ENCODE measurements around the gene PCDHA11.
A peak's percentile ranks its signal among the peaks of the same experiment; 100 is the strongest.

DNA sequence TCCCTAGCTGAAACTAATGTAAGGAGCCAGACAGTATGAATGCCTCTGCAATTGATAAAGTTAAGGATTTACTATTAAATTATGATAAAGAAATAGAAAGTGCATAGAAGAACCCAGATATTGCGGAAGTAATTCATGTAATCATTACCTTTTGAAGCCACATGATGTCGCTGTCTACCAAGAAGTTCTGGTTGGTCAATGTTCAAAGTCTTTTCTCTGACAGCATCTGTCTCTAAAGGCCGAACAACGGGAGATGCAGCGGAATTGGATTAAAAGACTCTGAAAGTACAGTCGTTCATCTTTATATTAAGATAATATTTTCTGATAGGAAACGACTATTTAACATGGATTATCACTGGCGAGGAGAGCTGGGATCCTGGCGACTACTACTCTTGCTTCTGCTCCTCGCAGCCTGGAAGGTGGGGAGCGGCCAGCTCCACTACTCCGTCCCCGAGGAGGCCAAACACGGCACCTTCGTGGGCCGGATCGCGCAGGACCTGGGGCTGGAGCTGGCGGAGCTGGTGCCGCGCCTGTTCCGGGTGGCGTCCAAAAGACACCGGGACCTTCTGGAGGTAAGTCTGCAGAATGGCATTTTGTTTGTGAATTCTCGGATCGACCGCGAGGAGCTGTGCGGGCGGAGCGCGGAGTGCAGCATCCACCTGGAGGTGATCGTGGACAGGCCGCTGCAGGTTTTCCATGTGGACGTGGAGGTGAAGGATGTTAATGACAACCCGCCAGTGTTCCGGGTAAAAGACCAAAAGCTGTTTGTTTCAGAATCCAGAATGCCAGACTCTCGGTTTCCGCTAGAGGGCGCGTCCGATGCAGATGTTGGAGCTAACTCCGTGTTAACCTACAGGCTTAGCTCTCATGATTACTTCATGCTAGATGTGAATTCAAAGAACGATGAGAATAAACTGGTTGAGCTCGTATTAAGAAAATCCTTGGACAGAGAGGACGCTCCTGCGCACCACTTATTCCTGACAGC, 27.5 kb upstream of the PCDHA11 start, which contains the start of gene PCDHA8:
- TF ChIP-seq, protein P1, sequence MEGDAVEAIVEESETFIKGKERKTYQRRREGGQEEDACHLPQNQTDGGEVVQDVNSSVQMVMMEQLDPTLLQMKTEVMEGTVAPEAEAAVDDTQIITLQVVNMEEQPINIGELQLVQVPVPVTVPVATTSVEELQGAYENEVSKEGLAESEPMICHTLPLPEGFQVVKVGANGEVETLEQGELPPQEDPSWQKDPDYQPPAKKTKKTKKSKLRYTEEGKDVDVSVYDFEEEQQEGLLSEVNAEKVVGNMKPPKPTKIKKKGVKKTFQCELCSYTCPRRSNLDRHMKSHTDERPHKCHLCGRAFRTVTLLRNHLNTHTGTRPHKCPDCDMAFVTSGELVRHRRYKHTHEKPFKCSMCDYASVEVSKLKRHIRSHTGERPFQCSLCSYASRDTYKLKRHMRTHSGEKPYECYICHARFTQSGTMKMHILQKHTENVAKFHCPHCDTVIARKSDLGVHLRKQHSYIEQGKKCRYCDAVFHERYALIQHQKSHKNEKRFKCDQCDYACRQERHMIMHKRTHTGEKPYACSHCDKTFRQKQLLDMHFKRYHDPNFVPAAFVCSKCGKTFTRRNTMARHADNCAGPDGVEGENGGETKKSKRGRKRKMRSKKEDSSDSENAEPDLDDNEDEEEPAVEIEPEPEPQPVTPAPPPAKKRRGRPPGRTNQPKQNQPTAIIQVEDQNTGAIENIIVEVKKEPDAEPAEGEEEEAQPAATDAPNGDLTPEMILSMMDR (conservative IDR thresholded peaks at IDR 0.05 in 1 of 2, IDR thresholded peaks at IDR 0.05 in 1 of 2; ENCODE audit: extremely low read depth in 1 of 2, insufficient read depth in 1 of 2, low read depth in 1 of 2, low read length in 2 of 2), result peak; percentile 5 to 23
- TF ChIP-seq EZH2 (IDR thresholded peaks at IDR 0.05; ENCODE audit: borderline replicate concordance, low read length), result no peak

Data from mammary epithelial cell (primary cell).